Aortic smooth muscle cell (primary cell): Measurements from ENCODE around the gene DCUN1D3. TPM values are rescaled to one million over a fixed set of nuclear protein-coding genes. Genes with fewer than 3 reads are reported as not detected.

Source experiments
- total RNA-seq: library from RNA; depleted of rRNA; stranded (reverse); fragments of >200 nt; gene quantifications from 2 replicates; pipeline ENCODE4 v1.2.3, GENCODE V29; 2014

DCUN1D3 gene, protein sequence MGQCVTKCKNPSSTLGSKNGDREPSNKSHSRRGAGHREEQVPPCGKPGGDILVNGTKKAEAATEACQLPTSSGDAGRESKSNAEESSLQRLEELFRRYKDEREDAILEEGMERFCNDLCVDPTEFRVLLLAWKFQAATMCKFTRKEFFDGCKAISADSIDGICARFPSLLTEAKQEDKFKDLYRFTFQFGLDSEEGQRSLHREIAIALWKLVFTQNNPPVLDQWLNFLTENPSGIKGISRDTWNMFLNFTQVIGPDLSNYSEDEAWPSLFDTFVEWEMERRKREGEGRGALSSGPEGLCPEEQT
- total RNA-seq, result 19.3 and 19.5 TPM in 2 replicates

DNA sequence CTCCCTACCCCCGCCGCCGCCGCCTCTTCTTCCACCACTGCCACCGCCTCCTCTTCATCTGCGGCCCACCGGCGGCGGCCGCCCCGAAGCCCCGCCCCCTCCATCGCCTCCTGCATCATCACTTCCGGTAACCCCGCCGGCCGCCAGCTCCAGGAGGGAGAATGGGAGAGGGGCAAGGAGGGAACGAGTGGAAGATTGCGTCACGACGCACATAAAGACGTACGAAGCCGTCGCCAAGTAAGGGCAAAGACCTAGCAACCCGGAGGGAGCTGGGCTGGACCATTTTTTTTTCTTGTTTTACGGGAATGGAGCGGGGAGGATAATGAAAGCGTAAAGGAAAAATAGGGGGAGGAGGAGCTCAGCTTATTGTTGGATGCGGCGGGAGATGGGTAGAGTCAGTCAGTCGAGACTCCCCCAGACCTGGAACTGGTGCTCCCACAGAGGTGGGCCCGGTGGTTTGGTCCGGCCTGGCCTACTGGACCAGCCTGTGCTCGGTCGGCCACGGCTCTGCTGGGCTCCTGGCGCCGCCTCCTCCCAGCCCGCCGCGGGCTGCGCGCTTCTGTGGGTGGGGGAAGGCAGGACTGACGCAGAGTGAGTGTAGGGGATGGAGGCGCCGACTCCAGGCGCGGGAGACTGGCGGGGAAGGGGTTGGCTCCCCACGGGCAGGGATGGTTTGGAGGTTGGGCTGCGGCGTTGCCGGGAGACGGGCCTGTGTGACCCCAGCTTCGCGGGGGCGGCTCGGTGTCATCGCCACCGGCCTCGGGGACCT, at the start of gene DCUN1D3, which contains the start of gene LYRM1:
Gene DCUN1D3, minus strand, starts transcription at position 60 of the 769 bp plus-strand sequence. CDS start 37,820 bp downstream, outside the sequence.
Gene LYRM1, plus strand, starts transcription at position 473 of the 769 bp plus-strand sequence. CDS start 14,785 bp downstream, outside the sequence.

DNA sequence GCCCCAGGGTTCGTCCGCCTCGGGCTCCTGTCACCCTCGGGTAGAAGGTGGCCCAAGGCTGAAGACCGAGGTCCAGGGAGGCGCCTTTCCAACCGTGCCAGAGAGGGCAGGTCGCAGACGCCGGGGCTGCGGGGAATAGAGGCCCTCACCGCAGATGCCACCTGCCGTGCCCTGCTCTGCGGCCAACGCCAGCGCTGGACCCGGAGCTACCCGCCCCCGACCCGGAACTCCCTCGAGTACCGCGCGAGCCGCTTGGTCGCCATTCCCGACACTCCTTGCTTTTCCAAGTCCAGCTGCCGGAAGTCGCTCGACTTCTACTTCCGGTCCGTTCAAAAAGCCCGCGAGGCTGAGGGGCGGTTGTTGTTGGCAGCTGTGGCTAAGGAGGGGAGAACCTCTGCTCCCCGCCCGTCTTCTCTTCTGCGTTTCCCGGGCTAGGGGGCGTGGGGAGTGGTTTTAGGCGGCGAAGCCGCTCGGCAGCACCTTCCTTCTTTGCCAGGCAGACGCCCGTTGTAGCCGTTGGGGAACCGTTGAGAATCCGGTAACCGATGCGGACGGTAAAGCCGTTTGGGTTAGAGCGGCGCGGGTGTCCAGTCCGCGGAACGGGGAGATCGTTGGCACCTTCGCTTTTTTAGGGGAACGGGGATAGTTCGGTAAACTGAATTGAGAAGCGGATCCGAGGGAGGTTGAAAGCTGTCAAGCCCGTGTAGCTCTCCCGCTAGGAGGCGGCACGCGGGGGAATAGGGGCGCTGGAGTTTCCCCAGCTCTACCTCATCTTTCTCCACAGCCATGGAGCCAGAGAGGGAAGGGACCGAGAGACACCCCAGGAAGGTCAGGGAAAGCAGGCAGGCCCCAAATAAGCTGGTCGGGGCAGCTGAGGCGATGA, 93.7 kb downstream of the DCUN1D3 start, which contains the start of the genes ERI2 and REXO5:
Gene ERI2, minus strand, starts transcription at position 305 of the 883 bp plus-strand sequence. Its CDS starts 42 bp downstream, at position 263.
Gene REXO5, plus strand, starts transcription at position 360 of the 883 bp plus-strand sequence. Its CDS starts 427 bp downstream, at position 787.

Other genes with a start within 250 kb of the DCUN1D3 start
- not detected in 2 replicates for gene ACSM1, start 202.7 kb downstream of the DCUN1D3 start, total RNA-seq
- gene THUMPD1, start 158.5 kb downstream of the DCUN1D3 start, total RNA-seq, result 40.4 and 49.8 TPM in 2 replicates
- gene ACSM3, start 136.3 kb downstream of the DCUN1D3 start, total RNA-seq, result 0.62 and 0.79 TPM in 2 replicates
- 23.2 and 30.0 TPM in 2 replicates for gene ERI2, start 93.9 kb downstream of the DCUN1D3 start, total RNA-seq
- 8.6 and 10.8 TPM in 2 replicates for gene REXO5, start 93.8 kb downstream of the DCUN1D3 start, total RNA-seq
- gene LYRM1, start 413 bp upstream of the DCUN1D3 start, total RNA-seq, result 36.5 and 42.0 TPM in 2 replicates